GM23338 (cell line): ENCODE results near the gene RSRC1. TPM values are rescaled to one million over a fixed set of nuclear protein-coding genes. Genes with fewer than 3 reads are reported as not detected.

ENCODE experiments used
- ATAC-seq: fragments of 200-7000 bp; cut with Tn5 transposase; 3 replicates; pipeline ENCODE4 v1.9.1; 2020
- DNase-seq: peaks from one replicate; pipeline ENCODE4 v3.0.0-alpha.2; 2015; ENCODE audit warnings: low spot score
- H2AFZ ChIP-seq: fragments of 200-600 bp; sonication (generic); 2 replicates; pipeline ENCODE4 v1.8.0; 2016; ENCODE audit warnings: antibody characterized with exemption, mild to moderate bottlenecking, moderate library complexity
- H3F3A ChIP-seq: fragments of 200-600 bp; sonication (generic); replicated peaks from 2 replicates; pipeline ENCODE4 v1.8.0; 2017; ENCODE audit warnings: antibody characterized with exemption, mixed run types, low read depth
- H3K27ac ChIP-seq: fragments of 200-600 bp; sonication (generic); 2 replicates; pipeline ENCODE4 v1.6.1; 2016; ENCODE audit warnings: low read depth
- H3K27me3 ChIP-seq: fragments of 200-600 bp; sonication (generic); 2 replicates; pipeline ENCODE4 v1.8.0; 2016; ENCODE audit warnings: mild to moderate bottlenecking, mixed run types, moderate library complexity; ENCODE audit not compliant: insufficient read depth
- H3K36me3 ChIP-seq: fragments of 200-600 bp; sonication (generic); 2 replicates; pipeline ENCODE4 v1.8.0; 2016; ENCODE audit warnings: mild to moderate bottlenecking; ENCODE audit not compliant: insufficient read depth
- H3K4me1 ChIP-seq: fragments of 200-600 bp; sonication (generic); 2 replicates; pipeline ENCODE4 v1.8.0; 2016; ENCODE audit warnings: mild to moderate bottlenecking, moderate library complexity; ENCODE audit not compliant: insufficient read depth
- H3K4me2 ChIP-seq: fragments of 200-600 bp; sonication (generic); 2 replicates; pipeline ENCODE4 v1.7.1; 2017; ENCODE audit warnings: mixed run types
- H3K4me3 ChIP-seq: fragments of 200-600 bp; sonication (generic); 2 replicates; pipeline ENCODE4 v1.6.1; 2016; ENCODE audit warnings: mixed run types
- H3K79me2 ChIP-seq: fragments of 200-600 bp; sonication (generic); replicated peaks from 2 replicates; pipeline ENCODE4 v1.8.0; 2017; ENCODE audit warnings: mild to moderate bottlenecking; ENCODE audit not compliant: insufficient read depth
- H3K9me2 ChIP-seq: fragments of 200-600 bp; sonication (generic); 2 replicates; pipeline ENCODE4 v1.8.0; 2017; ENCODE audit not compliant: insufficient read depth
- H4K20me1 ChIP-seq: fragments of 200-600 bp; sonication (generic); replicated peaks from 2 replicates; pipeline ENCODE4 v1.8.0; 2017; ENCODE audit warnings: mild to moderate bottlenecking; ENCODE audit not compliant: insufficient read depth
- H3K27ac Mint-ChIP-seq: 2 replicates; pipeline ENCODE4 v1.8.0; 2020; ENCODE audit warnings: inconsistent platforms, mild to moderate bottlenecking, moderate library complexity, mixed read lengths
- H3K27me3 Mint-ChIP-seq: 3 replicates; pipeline ENCODE4 v1.8.0; 2022; ENCODE audit warnings: low read depth, mild to moderate bottlenecking, moderate library complexity, mixed read lengths, inconsistent platforms; ENCODE audit not compliant: insufficient read depth, poor library complexity
- H3K36me3 Mint-ChIP-seq: 3 replicates; pipeline ENCODE4 v1.8.0; 2021; ENCODE audit warnings: low read depth, mild to moderate bottlenecking, inconsistent platforms, moderate library complexity, mixed read lengths
- H3K4me1 Mint-ChIP-seq: 3 replicates; pipeline ENCODE4 v1.8.0; 2020; ENCODE audit warnings: mild to moderate bottlenecking, inconsistent platforms, mixed read lengths
- H3K4me3 Mint-ChIP-seq: 3 replicates; pipeline ENCODE4 v1.8.0; 2021; ENCODE audit warnings: moderate library complexity, mild to moderate bottlenecking, inconsistent platforms, mixed read lengths
- H3K9me3 Mint-ChIP-seq: 3 replicates; pipeline ENCODE4 v1.8.0; 2020; ENCODE audit warnings: moderate library complexity, mild to moderate bottlenecking, inconsistent platforms, mixed read lengths
- CREB1 ChIP-seq: fragments of 250-450 bp; sonication (Bioruptor Pico); IDR thresholded peaks from 2 replicates; pipeline ENCODE4 v1.5.0; 2020; ENCODE audit warnings: low read depth, mild to moderate bottlenecking, moderate library complexity
- EZH2 ChIP-seq: fragments of 200-600 bp; sonication (generic); IDR thresholded peaks from one replicate; pipeline ENCODE4 v1.8.0; 2017; ENCODE audit warnings: antibody characterized with exemption, mild to moderate bottlenecking, low read depth; ENCODE audit not compliant: unreplicated experiment
- EZH2phosphoT487 ChIP-seq: fragments of 200-600 bp; sonication (generic); IDR thresholded peaks from one replicate; pipeline ENCODE4 v1.8.1; 2018; ENCODE audit warnings: antibody characterized with exemption; ENCODE audit not compliant: unreplicated experiment
- JUNB ChIP-seq: IDR thresholded peaks from one replicate; pipeline ENCODE4 v1.6.1; 2016; ENCODE audit warnings: antibody characterized with exemption; ENCODE audit not compliant: unreplicated experiment
- NANOG ChIP-seq: IDR thresholded peaks from 2 replicates; pipeline ENCODE4 v1.6.1; 2016; ENCODE audit warnings: antibody characterized with exemption, borderline replicate concordance
- POLR2AphosphoS5 ChIP-seq: IDR thresholded peaks from 2 replicates; pipeline ENCODE4 v1.6.1; 2016; ENCODE audit warnings: antibody characterized with exemption, low read depth
- STAT1 ChIP-seq: IDR thresholded peaks from one replicate; pipeline ENCODE4 v1.6.1; 2016; ENCODE audit warnings: antibody characterized with exemption; ENCODE audit not compliant: unreplicated experiment
- ZNF114 ChIP-seq: fragments of 250-450 bp; sonication (Bioruptor Pico); IDR thresholded peaks from 2 replicates; pipeline ENCODE4 v1.5.0; 2020; ENCODE audit warnings: mild to moderate bottlenecking, moderate library complexity
- ZNF331 ChIP-seq: fragments of 250-450 bp; sonication (Bioruptor Pico); IDR thresholded peaks from 2 replicates; pipeline ENCODE4 v1.5.0; 2020; ENCODE audit warnings: low read depth, mild to moderate bottlenecking, moderate library complexity
- ZNF462 ChIP-seq: fragments of 250-450 bp; sonication (Bioruptor Pico); IDR thresholded peaks from 2 replicates; pipeline ENCODE4 v1.5.0; 2020; ENCODE audit warnings: mild to moderate bottlenecking, moderate library complexity
- polyA plus RNA-seq: library from polyadenylated mRNA; unstranded; fragments of >200 nt; fragmentation: Nextera tagmentation; extraction: Ambion mirVana; gene quantifications from 2 replicates; pipeline ENCODE4 v1.2.1, GENCODE V29; 2016
- total RNA-seq: library from RNA; depleted of rRNA; stranded (reverse); fragments of >200 nt; shearing (Covaris generic); gene quantifications from 2 replicates; pipeline ENCODE4 v1.2.3, GENCODE V29; 2014

RSRC1 gene
- total and polyA plus RNA-seq, 2 experiments from 2014 or later = 32.5 to 76.8 TPM

- no peak for TF ChIP-seq EZH2
- no peak for TF ChIP-seq ZNF331 (CRISPR knock-in tag)
- no peak for TF ChIP-seq JUNB
- no peak for TF ChIP-seq ZNF114
- no peak for TF ChIP-seq CREB1 (CRISPR knock-in tag)
- no peak for TF ChIP-seq POLR2AphosphoS5
- no peak for TF ChIP-seq NANOG
- no peak for TF ChIP-seq STAT1
- TF ChIP-seq ZNF462 (CRISPR knock-in tag) = no peak
- no peak for TF ChIP-seq EZH2phosphoT487
- Mint-ChIP-seq H3K27ac (no peak overlapping the region), H3K4me1 (no peaks in the 10 kb centered on the region), H3K27me3 (peaks cover 4% of the 10 kb centered on the region), H3K9me3 (no peaks in the 10 kb centered on the region), H3K36me3 (no peaks in the 10 kb centered on the region), H3K4me3 (no peak overlapping the region)
- no peaks in the 10 kb centered on the region for H3K9me2 ChIP-seq
- H4K20me1 ChIP-seq = no peaks in the 10 kb centered on the region
- DNase-seq = no peak
- H3F3A ChIP-seq = no peaks in the 10 kb centered on the region
- no peaks in the 10 kb centered on the region for H3K79me2 ChIP-seq
- no peak overlapping the region for H3K27ac ChIP-seq
- no peak overlapping the region for H3K4me2 ChIP-seq
- ATAC-seq = no peak
- no peak overlapping the region for H3K4me3 ChIP-seq
- H3K4me1 ChIP-seq = no peaks in the 10 kb centered on the region
- no peaks in the 10 kb centered on the region for H3K36me3 ChIP-seq
- no peak overlapping the region for H2AFZ ChIP-seq
- no peaks in the 10 kb centered on the region for H3K27me3 ChIP-seq
Measured at GRCh38 chr3:158308236-158308928, 198.5 kb downstream of the RSRC1 start.
